ENCODE results near the gene PARD6B. TPM values are rescaled to one million over a fixed set of nuclear protein-coding genes. Genes with fewer than 3 reads are reported as not detected.
"Not testable (repeated sequence)": the region's sequence is repeated elsewhere in the genome, so short reads cannot be mapped to it uniquely, and the experiment has no call there.

Gene PARD6B
- total RNA-seq, 1 donor from 2014 or later, result 20.4 TPM

DNA sequence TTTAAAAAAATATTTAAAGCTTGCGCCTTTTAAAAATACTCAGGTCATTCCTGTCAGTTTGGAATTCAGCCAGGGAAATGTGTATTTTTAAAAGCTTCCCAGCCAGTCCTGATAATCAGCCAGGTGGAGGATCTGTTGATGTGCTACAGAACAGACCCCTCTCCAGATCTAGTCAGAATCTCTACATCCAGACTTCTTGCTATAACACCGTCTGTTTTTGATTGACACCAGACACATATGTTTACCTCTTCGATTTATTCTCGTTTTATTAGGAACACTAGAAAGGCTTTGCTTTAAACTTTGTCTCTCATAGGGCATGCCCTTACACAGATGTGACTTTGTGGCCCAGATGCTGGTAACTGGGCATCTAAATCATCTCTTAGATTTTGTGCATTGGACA lies 11.7 kb downstream of the PARD6B start:
- DNase-seq (ENCODE audit: low spot score in 2 of 2), result no peak
- FAIRE-seq, result no peak

DNA sequence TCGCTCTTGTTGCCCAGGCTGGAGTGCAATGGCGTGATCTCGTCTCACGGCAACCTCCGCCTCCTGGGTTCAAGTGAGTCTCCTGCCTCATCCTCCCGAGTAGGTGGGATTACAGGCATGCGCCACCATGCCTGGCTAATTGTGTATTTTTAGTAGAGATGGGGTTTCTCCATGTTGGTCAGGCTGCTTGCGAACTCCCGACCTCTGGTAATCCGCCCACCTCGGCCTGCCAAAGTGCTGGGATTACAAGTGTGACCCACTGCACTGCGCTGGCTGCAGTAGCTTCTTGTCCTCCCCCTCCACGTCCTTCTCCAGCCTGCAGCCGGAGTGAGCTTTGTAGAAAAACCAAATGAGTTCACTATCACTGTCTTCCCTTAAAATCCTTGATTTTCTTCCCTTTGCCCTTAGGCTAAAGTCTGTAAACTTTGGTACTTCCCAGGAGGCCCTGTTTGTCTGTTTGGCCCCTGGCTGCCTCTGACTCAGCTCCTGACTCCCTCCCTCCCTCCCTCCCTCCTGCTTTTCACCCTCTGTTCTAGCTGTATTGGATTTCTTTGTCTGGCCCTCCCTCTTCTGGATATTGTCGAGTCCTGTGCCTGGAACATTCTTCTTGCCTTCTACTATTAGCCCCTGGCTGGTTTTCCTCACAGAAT lies 12.9 kb downstream of the PARD6B start:
- FAIRE-seq, result no peak
- DNase-seq (ENCODE audit: low spot score in 2 of 2), result peak in 1 of 2 donors; percentile 54

DNA sequence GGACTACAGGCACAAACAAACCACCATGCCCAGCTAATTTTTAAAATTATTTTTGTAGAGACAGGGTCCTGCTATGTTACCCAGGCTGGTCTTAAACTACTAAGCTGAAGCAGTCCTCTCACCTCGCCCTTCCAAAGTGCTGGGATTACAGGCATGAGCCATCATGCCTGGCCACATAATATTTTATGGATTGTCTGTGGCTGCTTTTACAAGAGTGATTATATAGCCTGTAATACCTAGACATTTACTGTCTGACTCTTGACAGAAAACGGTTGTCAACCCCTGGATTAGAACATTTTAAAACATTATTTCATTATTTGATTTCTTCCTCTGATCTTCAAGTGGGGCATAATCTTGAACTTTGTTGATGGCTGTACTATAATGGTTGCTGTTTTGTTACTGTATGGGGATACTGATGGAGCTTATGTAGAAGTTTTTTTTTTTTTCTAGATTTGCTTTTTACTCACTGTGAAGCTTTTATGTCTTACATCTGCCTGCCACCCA lies 14.3 kb downstream of the PARD6B start:
- DNase-seq (ENCODE audit: low spot score in 2 of 2) (no peak), FAIRE-seq (no peak)

DNA sequence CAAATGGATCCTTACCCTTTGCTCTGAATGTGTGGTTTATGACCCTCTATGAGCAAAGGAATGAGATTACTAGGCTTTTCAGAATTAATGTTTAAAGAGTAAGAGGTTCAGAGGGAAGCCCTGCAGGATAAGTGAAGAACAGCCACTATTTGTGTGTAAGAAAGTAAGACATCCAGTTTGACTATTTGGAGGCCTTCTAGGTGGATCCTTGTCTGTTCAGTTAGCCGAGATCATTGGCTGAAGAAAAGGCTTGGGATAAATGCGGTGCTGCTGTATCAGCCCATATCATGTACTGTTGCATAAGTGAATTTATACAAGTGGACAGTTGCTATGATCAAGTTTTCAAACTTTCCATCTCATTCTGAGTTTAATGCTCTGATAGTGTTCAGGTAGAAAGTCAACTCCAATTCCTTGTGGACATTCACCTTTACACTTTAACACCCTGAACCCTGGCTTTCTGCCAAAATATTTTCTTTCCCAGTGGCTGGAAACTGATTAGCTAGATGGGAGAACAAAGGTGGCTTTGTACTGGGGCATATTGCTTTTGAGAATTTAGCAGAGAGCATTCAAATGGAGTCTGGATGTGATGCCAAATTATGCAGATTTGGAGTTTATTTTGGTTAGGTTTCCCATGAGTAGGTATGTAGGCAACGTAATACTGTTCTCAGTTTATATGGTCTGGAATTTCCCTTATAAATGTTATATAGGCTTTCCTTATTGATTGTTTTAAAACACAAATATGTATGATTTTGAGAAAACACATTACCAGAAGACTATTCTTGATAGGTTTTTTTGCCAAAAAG lies 15.0 kb downstream of the PARD6B start:
- DNase-seq (ENCODE audit: low spot score in 2 of 2) (no peak), FAIRE-seq (no peak)

DNA sequence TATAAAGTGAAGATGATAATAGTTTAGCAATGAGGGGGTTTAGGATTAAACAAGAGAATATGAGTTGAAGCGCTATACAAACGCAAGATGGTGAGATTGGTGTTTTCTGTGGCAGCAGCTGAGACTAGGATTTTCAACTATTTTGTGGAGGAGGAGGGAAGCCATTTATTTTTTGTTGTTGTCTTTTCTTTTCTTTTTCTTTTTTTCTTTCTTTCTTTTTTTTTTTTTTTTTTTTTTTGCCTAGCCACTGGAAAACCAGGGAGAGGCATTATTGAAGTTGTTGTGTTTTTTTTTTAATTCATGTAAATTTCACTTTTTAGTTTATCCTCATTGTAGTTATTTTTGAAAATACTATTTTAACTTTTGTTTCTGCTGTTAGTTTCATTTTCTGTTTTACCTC lies 15.9 kb downstream of the PARD6B start:
- DNase-seq (ENCODE audit: low spot score in 2 of 2) (no peak), FAIRE-seq (peak; percentile 23)

DNA sequence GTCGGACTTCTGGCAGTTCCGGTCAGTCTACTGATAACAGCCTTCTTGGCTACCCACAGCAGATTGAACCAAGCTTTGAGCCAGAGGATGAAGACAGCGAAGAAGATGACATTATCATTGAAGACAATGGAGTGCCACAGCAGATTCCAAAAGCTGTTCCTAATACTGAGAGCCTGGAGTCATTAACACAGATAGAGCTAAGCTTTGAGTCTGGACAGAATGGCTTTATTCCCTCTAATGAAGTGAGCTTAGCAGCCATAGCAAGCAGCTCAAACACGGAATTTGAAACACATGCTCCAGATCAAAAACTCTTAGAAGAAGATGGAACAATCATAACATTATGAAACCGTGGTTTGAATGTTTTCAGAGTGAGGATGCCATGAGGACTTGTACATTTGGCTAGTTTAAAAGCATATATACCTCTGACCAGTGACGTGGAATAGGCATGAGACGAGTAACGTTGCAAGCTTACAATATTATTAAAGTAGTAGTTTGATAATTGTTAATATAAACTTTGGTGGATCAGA lies 18.8 kb downstream of the PARD6B start:
- FAIRE-seq, result no peak
- DNase-seq (ENCODE audit: low spot score in 2 of 2), result no peak

DNA sequence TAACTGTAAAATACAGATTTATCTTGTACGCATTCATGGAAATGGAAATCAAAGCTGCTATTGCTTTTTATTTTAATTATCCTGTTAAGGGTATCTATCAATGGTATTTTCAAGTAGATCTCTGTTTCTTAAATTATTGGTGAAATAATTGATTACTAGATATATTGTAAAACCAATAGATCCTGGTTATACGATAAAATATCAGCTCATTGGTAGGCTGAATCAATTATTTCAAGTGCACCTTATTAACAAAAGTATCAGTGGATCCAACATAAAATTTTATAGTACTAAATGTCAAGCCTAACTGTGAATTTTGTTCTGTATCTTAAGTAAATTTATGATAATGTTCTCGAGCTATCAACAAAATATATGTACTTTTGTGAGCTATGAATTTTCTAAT lies 21.8 kb downstream of the PARD6B start:
- FAIRE-seq (no peak), DNase-seq (ENCODE audit: low spot score in 2 of 2) (no peak)

DNA sequence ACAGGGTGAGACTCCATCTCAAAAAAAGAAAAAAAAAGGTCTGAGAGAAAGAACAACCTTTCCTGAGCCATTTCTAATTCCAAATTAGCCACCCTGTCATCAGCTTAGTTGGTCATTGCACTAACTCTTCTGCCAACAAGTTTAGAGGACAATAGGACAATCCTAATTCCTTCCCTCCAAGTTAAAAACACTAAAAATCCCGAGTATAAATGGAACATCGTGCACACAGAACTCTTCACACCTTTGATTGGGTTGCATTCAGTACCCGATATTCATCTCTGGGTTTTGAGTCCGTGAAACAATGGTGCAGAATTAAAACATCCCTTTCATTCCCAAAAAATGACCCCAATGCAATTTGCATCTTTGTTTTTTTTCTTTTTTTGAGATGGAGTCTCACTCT lies 23.0 kb downstream of the PARD6B start:
- DNase-seq (ENCODE audit: low spot score in 2 of 2), result no peak
- FAIRE-seq, result no peak

DNA sequence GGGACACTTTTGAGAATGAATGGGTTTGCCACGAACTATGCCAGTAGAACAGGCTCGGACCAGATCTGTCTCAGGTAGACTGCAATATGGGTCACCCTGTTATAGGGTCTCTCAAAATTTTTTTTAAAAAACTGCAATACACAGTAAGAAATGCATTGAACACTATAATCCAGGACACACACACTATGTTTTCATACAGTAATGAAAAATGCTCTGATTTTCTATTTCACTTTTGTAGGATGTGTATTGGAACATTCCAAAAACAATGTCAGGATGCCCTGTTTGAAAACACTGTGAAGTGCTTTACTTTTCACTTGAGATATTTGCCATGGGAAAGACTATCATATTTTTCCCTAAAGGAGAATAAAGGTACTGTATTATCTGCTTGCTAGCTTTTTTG lies 25.1 kb downstream of the PARD6B start:
- no peak for FAIRE-seq
- DNase-seq (ENCODE audit: low spot score in 2 of 2), result no peak

DNA sequence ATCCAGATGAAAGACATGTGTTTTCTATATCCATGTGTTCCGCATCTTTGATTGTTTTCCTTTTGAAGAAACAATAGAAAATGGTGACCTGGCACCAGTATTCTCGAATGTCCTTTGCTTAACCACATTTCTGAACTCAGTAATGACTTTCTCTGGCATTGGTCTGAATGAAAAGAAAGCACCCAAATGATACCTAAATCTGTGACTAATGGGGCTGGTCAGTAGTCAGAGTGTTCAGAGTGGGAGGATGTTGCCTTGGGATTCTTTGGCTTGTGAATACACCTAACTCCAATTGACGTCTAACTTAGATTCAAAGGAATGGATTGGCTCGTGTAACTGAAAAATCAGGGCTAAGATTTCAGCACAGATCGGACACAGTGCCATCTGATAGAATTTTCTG lies 27.1 kb downstream of the PARD6B start:
- no peak for FAIRE-seq
- no peak for DNase-seq (ENCODE audit: low spot score in 2 of 2)

DNA sequence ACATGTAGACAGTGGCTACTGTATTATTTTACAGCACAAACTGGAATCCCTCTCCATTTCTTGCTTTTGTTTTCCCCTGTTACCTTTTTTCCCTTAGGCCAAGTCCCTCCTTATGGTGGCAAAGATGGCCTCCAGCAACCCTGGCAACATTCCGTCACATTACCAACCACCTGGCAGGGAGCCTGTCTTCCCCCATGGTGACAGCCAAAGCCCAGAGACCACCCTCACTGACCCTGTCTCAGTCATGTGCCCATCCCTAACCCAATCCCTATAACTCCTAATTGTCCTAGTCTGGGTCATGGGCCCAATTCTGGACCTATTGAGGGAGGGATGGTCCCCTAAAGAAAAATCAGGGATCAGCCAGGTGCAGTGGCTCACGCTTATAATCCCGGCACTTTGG lies 27.6 kb downstream of the PARD6B start:
- no peak for FAIRE-seq

DNA sequence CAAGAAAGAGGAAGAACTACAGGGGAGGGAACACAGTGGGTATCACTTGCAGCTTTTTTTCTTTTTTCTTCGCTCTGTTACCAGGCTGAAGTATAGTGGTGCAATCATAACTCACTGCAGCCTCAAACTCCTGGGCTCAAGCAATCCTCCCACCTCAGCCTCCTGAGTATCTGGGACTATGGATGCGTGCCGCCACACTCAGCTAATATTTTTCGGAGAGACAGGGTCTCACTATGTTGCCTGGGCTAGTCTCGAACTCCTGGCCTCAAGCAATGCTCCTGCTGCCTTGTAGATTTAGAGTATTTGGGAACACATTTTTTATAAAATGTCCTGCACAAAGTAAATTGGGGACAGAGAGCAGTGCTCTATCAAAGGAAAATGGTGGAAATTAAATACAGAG lies 28.3 kb downstream of the PARD6B start:
- no peak for DNase-seq (ENCODE audit: low spot score in 2 of 2)
- no peak for FAIRE-seq

More for the DNA sequence above, 27.6 kb downstream of the PARD6B start:
- DNase-seq (ENCODE audit: low spot score in 2 of 2), result no peak

DNA sequence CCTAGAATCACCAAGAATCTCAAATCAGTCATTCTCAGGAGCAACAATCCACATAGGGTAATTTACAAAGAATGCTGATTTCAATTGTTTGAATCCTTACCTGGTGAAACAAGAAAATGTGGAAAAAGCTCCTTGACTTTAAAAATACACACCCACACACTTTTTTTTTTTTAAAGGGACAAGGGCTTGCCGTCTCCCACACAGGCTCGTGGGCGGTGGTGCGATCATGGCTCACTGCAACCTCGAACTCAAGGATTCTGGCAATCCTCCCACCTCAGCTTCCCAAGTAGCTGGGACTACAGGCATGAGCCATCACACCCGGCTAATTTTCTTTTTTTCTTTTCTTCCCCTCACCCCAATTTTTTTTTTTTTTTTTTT lies 30.7 kb downstream of the PARD6B start:
- FAIRE-seq, result no peak
- no peak for DNase-seq (ENCODE audit: low spot score in 2 of 2)

DNA sequence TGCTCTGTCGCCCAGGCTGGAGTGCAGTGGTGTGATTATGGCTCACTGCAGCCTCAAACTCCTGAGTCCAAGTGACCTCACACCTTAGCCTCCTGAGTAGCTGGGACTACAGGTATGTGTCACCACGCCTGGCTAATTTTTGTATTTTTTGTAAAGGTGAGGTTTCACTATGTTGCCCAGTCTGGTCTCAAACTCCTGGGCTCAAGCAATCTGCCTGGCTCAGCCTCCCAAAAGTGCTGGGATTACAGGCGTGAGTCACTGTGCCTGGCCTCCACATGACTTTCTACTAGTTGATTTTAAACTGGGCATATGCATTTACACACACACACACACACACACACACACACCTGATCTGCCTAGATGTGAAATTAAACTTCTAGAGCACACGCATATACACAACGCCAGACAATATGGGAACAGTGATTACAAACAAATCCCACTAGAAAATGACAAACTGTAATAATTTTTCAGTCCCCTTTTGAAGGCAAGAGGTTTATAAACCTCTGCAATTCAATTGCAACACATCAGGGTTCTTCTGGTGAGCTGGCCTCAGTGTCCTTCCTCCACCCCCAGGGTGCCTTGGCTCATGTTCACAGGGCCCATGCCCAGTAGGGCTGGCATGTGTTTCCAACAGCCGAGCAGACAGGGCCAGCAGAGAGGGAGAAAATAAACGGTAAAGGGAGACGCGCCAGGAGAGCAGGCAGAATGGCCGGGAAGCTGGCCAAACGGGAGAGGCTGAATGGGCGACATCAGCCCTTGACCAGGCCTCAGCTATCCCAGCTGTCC lies 31.2 kb downstream of the PARD6B start:
- FAIRE-seq, result no peak
- peak; percentile 34 to 47 for DNase-seq (ENCODE audit: low spot score in 2 of 2)

DNA sequence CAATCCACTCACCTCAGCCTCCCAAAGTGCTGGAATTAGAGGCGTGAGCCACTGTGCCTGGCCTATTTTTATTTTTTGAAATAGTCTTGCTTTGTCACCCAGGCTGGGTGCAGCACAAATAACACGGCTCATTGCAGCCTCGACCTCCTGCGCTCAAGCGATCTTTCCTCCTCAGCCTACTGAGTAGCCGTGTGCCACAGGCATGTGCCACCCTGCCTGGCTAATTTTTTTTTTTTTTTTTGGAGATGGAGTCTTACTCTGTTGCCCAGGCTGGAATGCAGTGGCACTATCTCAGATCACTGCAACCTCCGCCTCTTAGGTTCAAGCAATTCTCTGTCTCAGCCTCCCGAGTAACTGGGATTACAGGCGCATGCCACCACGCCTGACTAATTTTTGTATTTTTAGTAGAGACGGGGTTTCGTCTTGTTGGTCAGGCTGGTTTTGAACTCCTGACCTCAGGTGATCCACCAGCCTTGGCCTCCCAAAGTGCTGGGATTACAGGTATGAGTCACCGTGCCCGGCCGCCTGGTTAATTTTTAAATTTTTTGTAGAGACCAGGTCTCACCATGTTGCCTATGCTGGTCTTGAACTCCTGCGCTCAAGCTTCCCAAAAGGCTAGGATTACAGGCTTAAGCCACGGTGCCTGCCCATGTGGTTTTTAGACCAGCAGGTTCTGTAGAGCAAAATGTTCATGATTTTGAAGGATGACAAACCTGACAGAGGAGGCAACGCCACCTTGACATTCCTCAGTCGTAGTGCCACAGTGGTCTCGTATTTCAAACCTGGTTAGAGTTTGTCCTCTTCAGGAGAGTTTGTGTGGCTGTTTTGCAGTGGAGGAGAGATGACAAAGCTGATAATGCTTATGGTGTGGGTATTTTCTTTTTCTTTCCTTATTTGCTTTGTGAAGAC lies 32.4 kb downstream of the PARD6B start:
- FAIRE-seq; DNase-seq (ENCODE audit: low spot score in 2 of 2): not testable (repeated sequence)

DNA sequence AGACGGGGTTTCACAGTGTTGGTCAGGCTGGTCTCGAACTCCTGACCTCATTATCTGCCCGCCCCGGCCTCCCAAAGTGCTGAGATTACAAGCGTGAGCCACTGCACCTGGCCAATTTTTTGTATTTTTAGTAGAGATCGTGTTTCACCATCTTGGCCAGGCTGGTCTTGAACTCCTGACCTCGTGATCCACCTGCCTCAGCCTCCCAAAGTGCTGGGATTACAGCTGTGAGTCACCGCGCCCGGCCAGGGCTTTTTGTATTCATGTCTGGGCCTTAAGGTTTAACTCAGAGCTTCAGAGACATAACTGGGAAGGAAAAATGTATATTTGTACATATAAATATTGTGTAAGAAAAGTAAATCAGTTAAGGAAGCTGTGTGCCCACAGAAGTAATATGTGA lies 33.9 kb downstream of the PARD6B start:
- DNase-seq (ENCODE audit: low spot score in 2 of 2); FAIRE-seq: not testable (repeated sequence)

DNA sequence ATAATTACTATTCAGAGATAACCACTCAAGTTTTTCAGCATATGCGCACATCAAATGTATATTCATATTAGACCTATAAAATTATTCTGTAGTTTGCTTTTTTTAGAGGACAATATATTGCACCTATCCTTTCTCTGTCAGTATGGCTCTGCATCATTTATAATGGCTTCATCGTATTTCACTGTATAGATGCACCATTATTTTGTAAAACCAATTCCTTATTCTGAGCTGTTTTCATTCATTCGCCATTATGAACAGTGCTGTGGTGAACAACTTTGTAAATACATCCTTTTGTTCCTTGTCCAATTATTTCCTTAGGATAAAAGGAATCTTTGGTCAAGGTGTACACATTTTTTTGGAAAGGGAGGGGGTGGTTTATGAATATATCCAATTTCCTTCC lies 34.3 kb downstream of the PARD6B start:
- FAIRE-seq, result no peak

DNA sequence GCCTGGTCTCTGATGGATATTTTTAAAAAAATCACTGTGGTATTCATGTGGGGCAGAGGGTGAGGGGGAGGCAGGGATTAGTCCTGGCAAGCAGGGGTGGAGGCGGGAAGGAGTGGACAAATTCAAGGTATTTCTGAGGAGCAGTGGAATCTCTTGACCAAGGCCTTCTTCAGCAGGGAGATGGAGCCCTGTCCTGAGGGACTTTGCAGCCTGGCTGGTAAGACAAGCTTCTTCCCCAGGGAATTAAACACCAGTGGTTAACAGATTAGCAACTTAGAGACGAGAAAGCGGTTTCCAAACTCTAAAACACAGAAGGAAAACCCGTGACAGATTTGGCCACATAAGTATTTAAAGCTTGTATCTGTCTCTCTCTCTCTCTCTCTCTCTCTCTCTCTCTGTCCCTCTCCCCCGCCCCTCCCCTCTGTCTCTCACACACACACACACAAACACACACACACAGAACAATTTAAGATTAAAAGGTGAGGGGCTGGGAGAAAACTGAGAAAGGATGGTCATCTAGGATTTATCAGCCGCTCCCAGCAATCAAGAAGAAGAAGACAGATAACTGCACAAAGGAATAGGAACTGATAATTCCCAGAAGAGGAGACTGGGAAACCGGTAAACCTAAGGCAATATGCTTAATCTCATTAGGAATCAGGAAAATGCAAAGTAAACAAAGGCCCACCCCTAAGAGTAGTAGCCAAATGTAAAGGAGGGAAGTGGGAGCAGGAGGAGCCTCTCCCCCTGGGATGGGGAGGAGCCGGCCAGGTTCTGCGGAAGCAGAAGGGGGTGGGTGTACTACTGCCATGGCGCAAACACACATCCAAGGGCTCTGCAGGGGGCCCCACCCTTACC lies 35.8 kb downstream of the PARD6B start:
- DNase-seq (ENCODE audit: low spot score in 2 of 2); FAIRE-seq: not testable (repeated sequence)

More for the DNA sequence above, 34.3 kb downstream of the PARD6B start:
- DNase-seq (ENCODE audit: low spot score in 2 of 2), result no peak

DNA sequence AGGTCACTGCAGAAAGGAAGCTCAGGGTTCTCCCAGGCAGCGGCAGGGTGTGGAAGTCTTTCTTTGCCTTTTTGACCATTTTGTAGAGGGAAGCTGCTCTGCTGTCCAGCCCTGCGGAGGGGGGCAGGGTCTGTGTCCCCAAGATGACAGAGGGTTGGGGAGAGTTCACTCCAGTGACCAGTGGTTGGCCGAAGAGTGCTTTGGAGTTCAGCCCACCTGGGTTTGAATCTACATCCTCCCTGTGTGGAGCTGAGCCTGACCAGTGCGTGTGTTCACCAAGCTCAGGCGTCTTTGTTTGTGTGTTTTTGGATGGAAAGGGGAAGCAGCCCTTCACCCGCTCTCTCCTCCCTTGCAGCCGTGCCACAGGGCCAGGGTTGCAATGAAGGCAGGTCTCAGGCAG lies 37.6 kb downstream of the PARD6B start:
- FAIRE-seq; DNase-seq (ENCODE audit: low spot score in 2 of 2): not testable (repeated sequence)
